MM.1S (cell line): Measurements from ENCODE around the gene KCNJ1.

Experiments
- DNase-seq: peaks from one replicate; pipeline ENCODE4 v3.0.0-alpha.2; 2015
- H2AFZ ChIP-seq: fragments of 300-600 bp; sonication (generic); 2 replicates; pipeline ENCODE4 v1.6.0; 2016; ENCODE audit warnings: antibody characterized with exemption, low read length
- H3F3A ChIP-seq: fragments of 300-600 bp; sonication (generic); 2 replicates; pipeline ENCODE4 v1.6.1; 2016; ENCODE audit warnings: mild to moderate bottlenecking, antibody characterized with exemption, low read length, moderate library complexity, mixed read lengths; ENCODE audit not compliant: insufficient read depth
- H3K27ac ChIP-seq: fragments of 300-600 bp; sonication (generic); 2 replicates; pipeline ENCODE4 v1.5.1; 2016; ENCODE audit warnings: mild to moderate bottlenecking, low read length
- H3K27me3 ChIP-seq: fragments of 300-600 bp; sonication (generic); replicated peaks from 2 replicates; pipeline ENCODE4 v1.6.0; 2016; ENCODE audit warnings: low read length; ENCODE audit not compliant: insufficient read depth
- H3K36me3 ChIP-seq: fragments of 300-600 bp; sonication (generic); replicated peaks from 2 replicates; pipeline ENCODE4 v1.6.1; 2016; ENCODE audit warnings: mild to moderate bottlenecking, low read length, mixed read lengths; ENCODE audit not compliant: insufficient read depth
- H3K4me1 ChIP-seq: fragments of 300-600 bp; sonication (generic); 2 replicates; pipeline ENCODE4 v1.6.1; 2016; ENCODE audit warnings: low read length, mixed read lengths
- H3K4me2 ChIP-seq: fragments of 300-600 bp; sonication (generic); 2 replicates; pipeline ENCODE4 v1.6.0; 2016; ENCODE audit warnings: low read depth, low read length
- H3K4me3 ChIP-seq: fragments of 300-600 bp; sonication (generic); 2 replicates; pipeline ENCODE4 v1.5.1; 2016; ENCODE audit warnings: low read length, mixed read lengths
- H3K79me2 ChIP-seq: fragments of 300-600 bp; sonication (generic); 2 replicates; pipeline ENCODE4 v1.6.1; 2016; ENCODE audit warnings: mixed run types, low read length, mixed read lengths
- H3K9ac ChIP-seq: fragments of 300-600 bp; sonication (generic); 2 replicates; pipeline ENCODE4 v1.6.1; 2016; ENCODE audit warnings: low read length, mixed read lengths
- H3K9me2 ChIP-seq: fragments of 300-600 bp; sonication (generic); replicated peaks from 2 replicates; pipeline ENCODE4 v1.6.1; 2016; ENCODE audit warnings: mild to moderate bottlenecking, low read length, mixed read lengths; ENCODE audit not compliant: insufficient read depth
- H3K9me3 ChIP-seq: fragments of 300-600 bp; sonication (generic); replicated peaks from 2 replicates; pipeline ENCODE4 v1.6.1; 2016; ENCODE audit warnings: mild to moderate bottlenecking, low read length, mixed read lengths; ENCODE audit not compliant: insufficient read depth
- H4K20me1 ChIP-seq: fragments of 300-600 bp; sonication (generic); 2 replicates; pipeline ENCODE4 v1.6.1; 2016; ENCODE audit warnings: mild to moderate bottlenecking, low read length, moderate library complexity, mixed read lengths; ENCODE audit not compliant: insufficient read depth
- EZH2 ChIP-seq: fragments of 300-600 bp; sonication (generic); optimal IDR thresholded peaks from 2 replicates; pipeline ENCODE3; 2017; ENCODE audit warnings: low read depth, mild to moderate bottlenecking, antibody characterized with exemption, low read length, mixed read lengths
- EZH2phosphoT487 ChIP-seq: fragments of 300-600 bp; sonication (generic); IDR thresholded peaks from 2 replicates; pipeline ENCODE4 v1.6.1; 2018; ENCODE audit warnings: antibody characterized with exemption, low read length
- TF ChIP-seq, protein P1 (sequence below): fragments of 300-600 bp; sonication (generic); IDR thresholded peaks from 2 replicates; pipeline ENCODE4 v1.5.1; 2016; ENCODE audit warnings: antibody characterized with exemption, low read length, mixed read lengths

The KCNJ1 gene

GRCh38 chr11:128867277-128867676 is at the start of gene KCNJ1:
KCNJ1 (minus strand) TSS chr11:128867296; CDS start chr11:128840243, 27,053 bp downstream.
- Histone ChIP-seq H4K20me1 (no peaks in the 10 kb centered on the region), H3K79me2 (no peaks in the 10 kb centered on the region), H3K9me3 (no peaks in the 10 kb centered on the region), H3K27me3 (no peaks in the 10 kb centered on the region), H3K9me2 (no peaks in the 10 kb centered on the region), H3K36me3 (no peaks in the 10 kb centered on the region), H3K4me1 (no peaks in the 10 kb centered on the region), H3K27ac (no peak within 1 kb of the TSS), H3K4me3 (no peak within 1 kb of the TSS), H2AFZ (no peak within 1 kb of the TSS), H3F3A (no peaks in the 10 kb centered on the region), H3K9ac (no peak within 1 kb of the TSS), H3K4me2 (no peak within 1 kb of the TSS)
- TF ChIP-seq EZH2 (no peak), EZH2phosphoT487 (no peak)
- TF ChIP-seq, protein P1, sequence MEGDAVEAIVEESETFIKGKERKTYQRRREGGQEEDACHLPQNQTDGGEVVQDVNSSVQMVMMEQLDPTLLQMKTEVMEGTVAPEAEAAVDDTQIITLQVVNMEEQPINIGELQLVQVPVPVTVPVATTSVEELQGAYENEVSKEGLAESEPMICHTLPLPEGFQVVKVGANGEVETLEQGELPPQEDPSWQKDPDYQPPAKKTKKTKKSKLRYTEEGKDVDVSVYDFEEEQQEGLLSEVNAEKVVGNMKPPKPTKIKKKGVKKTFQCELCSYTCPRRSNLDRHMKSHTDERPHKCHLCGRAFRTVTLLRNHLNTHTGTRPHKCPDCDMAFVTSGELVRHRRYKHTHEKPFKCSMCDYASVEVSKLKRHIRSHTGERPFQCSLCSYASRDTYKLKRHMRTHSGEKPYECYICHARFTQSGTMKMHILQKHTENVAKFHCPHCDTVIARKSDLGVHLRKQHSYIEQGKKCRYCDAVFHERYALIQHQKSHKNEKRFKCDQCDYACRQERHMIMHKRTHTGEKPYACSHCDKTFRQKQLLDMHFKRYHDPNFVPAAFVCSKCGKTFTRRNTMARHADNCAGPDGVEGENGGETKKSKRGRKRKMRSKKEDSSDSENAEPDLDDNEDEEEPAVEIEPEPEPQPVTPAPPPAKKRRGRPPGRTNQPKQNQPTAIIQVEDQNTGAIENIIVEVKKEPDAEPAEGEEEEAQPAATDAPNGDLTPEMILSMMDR: no peak
- DNase-seq: no peak

GRCh38 chr11:128916681-128917080 is 49.6 kb upstream of the KCNJ1 start:
- TF ChIP-seq, protein P1: no peak
- TF ChIP-seq EZH2phosphoT487: no peak
- TF ChIP-seq EZH2: no peak
- Histone ChIP-seq H2AFZ (no peak overlapping the region), H3K4me3 (no peak overlapping the region), H3K36me3 (no peaks in the 10 kb centered on the region), H3K4me2 (no peak overlapping the region), H4K20me1 (no peaks in the 10 kb centered on the region), H3K4me1 (peaks cover 7% of the 10 kb centered on the region; the same call in 1 of the 2 replicates), H3K9me2 (no peaks in the 10 kb centered on the region), H3F3A (no peaks in the 10 kb centered on the region), H3K27me3 (no peaks in the 10 kb centered on the region), H3K9me3 (no peaks in the 10 kb centered on the region), H3K9ac (no peak overlapping the region), H3K27ac (no peak overlapping the region), H3K79me2 (no peaks in the 10 kb centered on the region)
- no peak for DNase-seq

GRCh38 chr11:128916037-128916572 is 49.0 kb upstream of the KCNJ1 start:
- H3K27me3 ChIP-seq: no peaks in the 10 kb centered on the region
- no peak overlapping the region for H3K4me3 ChIP-seq
- no peak for DNase-seq
- no peaks in the 10 kb centered on the region for H4K20me1 ChIP-seq
- H3K36me3 ChIP-seq: no peaks in the 10 kb centered on the region
- TF ChIP-seq, protein P1: no peak
- TF ChIP-seq EZH2 (no peak), EZH2phosphoT487 (no peak)
- H3K79me2 ChIP-seq: no peaks in the 10 kb centered on the region
- no peaks in the 10 kb centered on the region for H3F3A ChIP-seq
- H3K9ac ChIP-seq: no peak overlapping the region
- no peak overlapping the region for H3K4me2 ChIP-seq
- no peak overlapping the region for H3K27ac ChIP-seq
- H3K9me3 ChIP-seq: no peaks in the 10 kb centered on the region
- no peak overlapping the region for H2AFZ ChIP-seq
- no peaks in the 10 kb centered on the region for H3K9me2 ChIP-seq
- H3K4me1 ChIP-seq: peaks cover 7% of the 10 kb centered on the region; the same call in 1 of the 2 replicates
